SK-N-SH (cell line): Measurements from ENCODE around the gene AUH. TPM values are rescaled to one million over a fixed set of nuclear protein-coding genes. Genes with fewer than 3 reads are reported as not detected.

Source experiments
- CTCF ChIA-PET: fragments of 300-600, 350-600 bp; formaldehyde crosslinking; extraction: SDS; loops from one replicate; lab custom pipeline; 2021; lab: Yijun Ruan, JAX
- POLR2A ChIA-PET: fragments of 350-600 bp; sonication (Branson Sonifier 250); formaldehyde crosslinking; extraction: SDS; loops from one replicate; lab custom pipeline; 2020; ENCODE audit warnings: antibody characterized with exemption, inconsistent platforms; lab: Yijun Ruan, JAX
- DNase-seq: peaks from one replicate; pipeline ENCODE4 v3.0.0; 2012
- H2AFZ ChIP-seq: fragments of 200-600 bp; sonication (generic); 2 replicates; pipeline ENCODE4 v1.8.1; 2016; ENCODE audit warnings: antibody characterized with exemption, mild to moderate bottlenecking, low read depth
- H3F3A ChIP-seq: fragments of 200-600 bp; sonication (generic); replicated peaks from 2 replicates; pipeline ENCODE3; 2016; ENCODE audit warnings: antibody characterized with exemption, mild to moderate bottlenecking; ENCODE audit not compliant: insufficient read depth
- H3K27ac ChIP-seq, 2 experiments: fragments of 200-500 bp in 1 of 2; fragments of 200-600 bp in 1 of 2; sonication (Bioruptor generic) in 1 of 2; sonication (generic), shearing (Covaris generic) in 1 of 2; 2 replicates each; pipeline versions ENCODE4 v1.5.1 to v1.6.1; 2014 to 2016; ENCODE audit warnings: low read depth in 2 of 2, inconsistent platforms in 1 of 2, low read length in 1 of 2, mild to moderate bottlenecking in 1 of 2, mixed read lengths in 1 of 2
- H3K27me3 ChIP-seq: fragments of 200-600 bp; sonication (generic), shearing (Covaris generic); 2 replicates; pipeline ENCODE4 v1.6.1; 2016; ENCODE audit warnings: mixed run types; ENCODE audit not compliant: insufficient read depth
- H3K36me3 ChIP-seq, 2 experiments: fragments of 200-500 bp in 1 of 2; fragments of 200-600 bp in 1 of 2; sonication (Bioruptor generic) in 1 of 2; sonication (generic) in 1 of 2; replicated peaks in 1 of 2; 2 replicates each; pipeline versions ENCODE3 to v1.5.1; 2014 to 2016; ENCODE audit warnings: low read length in 1 of 2, mild to moderate bottlenecking in 1 of 2; ENCODE audit not compliant: insufficient read depth in 2 of 2, control insufficient read depth in 1 of 2
- H3K4me1 ChIP-seq, 2 experiments: fragments of 200-500 bp in 1 of 2; fragments of 200-600 bp in 1 of 2; sonication (Bioruptor generic) in 1 of 2; sonication (generic), shearing (Covaris generic) in 1 of 2; 2 replicates each; pipeline versions ENCODE4 v1.5.1 to v1.6.1; 2014 to 2016; ENCODE audit warnings: low read depth in 1 of 2, low read length in 1 of 2, mixed run types in 1 of 2; ENCODE audit not compliant: insufficient read depth in 2 of 2, control insufficient read depth in 1 of 2
- H3K4me2 ChIP-seq: fragments of 200-600 bp; sonication (generic), shearing (Covaris generic); 2 replicates; pipeline ENCODE4 v1.6.1; 2017; ENCODE audit warnings: mixed run types
- H3K4me3 ChIP-seq, 2 experiments: fragments of 200-500 bp in 1 of 2; fragments of 200-600 bp in 1 of 2; sonication (Bioruptor generic) in 1 of 2; sonication (generic), shearing (Covaris generic) in 1 of 2; 2 replicates each; pipeline versions ENCODE4 v1.5.1 to v1.8.1; 2014 to 2016; ENCODE audit warnings: low read depth in 2 of 2, inconsistent platforms in 1 of 2, low read length in 1 of 2, mild to moderate bottlenecking in 1 of 2, mixed read lengths in 1 of 2, moderate library complexity in 1 of 2
- H3K79me2 ChIP-seq: fragments of 200-600 bp; sonication (generic); 2 replicates; pipeline ENCODE4 v1.8.1; 2017; ENCODE audit warnings: mild to moderate bottlenecking; ENCODE audit not compliant: insufficient read depth
- H3K9ac ChIP-seq: fragments of 200-600 bp; sonication (generic); 2 replicates; pipeline ENCODE4 v1.6.1; 2017; ENCODE audit warnings: mixed run types
- H3K9me2 ChIP-seq: fragments of 200-600 bp; sonication (generic); 2 replicates; pipeline ENCODE4 v1.6.1; 2017; ENCODE audit warnings: mixed run types
- H3K9me3 ChIP-seq: fragments of 200-600 bp; sonication (generic); 2 replicates; pipeline ENCODE4 v1.6.1; 2017; ENCODE audit warnings: mixed run types, mild to moderate bottlenecking, moderate library complexity
- H4K20me1 ChIP-seq: fragments of 200-600 bp; sonication (generic); 2 replicates; pipeline ENCODE4 v1.6.1; 2017; ENCODE audit warnings: mild to moderate bottlenecking, mixed run types; ENCODE audit not compliant: insufficient read depth
- EZH2phosphoT487 ChIP-seq: fragments of 200-600 bp; sonication (generic); IDR thresholded peaks from 2 replicates; pipeline ENCODE4 v1.6.1; 2017; ENCODE audit warnings: low read depth, mixed run types, mild to moderate bottlenecking, antibody characterized with exemption, moderate library complexity, borderline replicate concordance
- FOSL2 ChIP-seq: IDR thresholded peaks from 2 replicates; pipeline ENCODE4 v1.4.0; 2012; ENCODE audit warnings: low read depth, mild to moderate bottlenecking, moderate library complexity, borderline replicate concordance
- FOXJ3 ChIP-seq: sonication (generic); formaldehyde crosslinking; IDR thresholded peaks from 2 replicates; pipeline ENCODE4 v1.5.1; 2020; ENCODE audit warnings: mild to moderate bottlenecking, missing genetic modification reagents
- GABPA ChIP-seq: IDR thresholded peaks from 2 replicates; pipeline ENCODE4 v1.4.0; 2012; ENCODE audit warnings: low read depth, mild to moderate bottlenecking
- GATA2 ChIP-seq: sonication (generic); formaldehyde crosslinking; IDR thresholded peaks from 2 replicates; pipeline ENCODE4 v1.5.0; 2020; ENCODE audit warnings: mild to moderate bottlenecking, missing genetic modification reagents
- JUND ChIP-seq: IDR thresholded peaks from 2 replicates; pipeline ENCODE4 v1.4.0; 2012
- MEF2A ChIP-seq: IDR thresholded peaks from 2 replicates; pipeline ENCODE4 v1.4.0; 2012; ENCODE audit warnings: low read depth, borderline replicate concordance
- MXI1 ChIP-seq: IDR thresholded peaks from 2 replicates; pipeline ENCODE4 v1.6.1; 2012; ENCODE audit warnings: mild to moderate bottlenecking, low read depth, low read length, improper control_type of control experiment
- NFIC ChIP-seq: IDR thresholded peaks from 2 replicates; pipeline ENCODE4 v1.4.0; 2012; ENCODE audit warnings: borderline replicate concordance
- NRF1 ChIP-seq: IDR thresholded peaks from 2 replicates; pipeline ENCODE4 v1.6.1; 2012; ENCODE audit warnings: low read depth, mild to moderate bottlenecking, low read length
- POLR2AphosphoS5 ChIP-seq: IDR thresholded peaks from 2 replicates; pipeline ENCODE4 v1.6.1; 2012; ENCODE audit warnings: low read depth, low read length
- RCOR1 ChIP-seq: fragments of 150-350 bp; IDR thresholded peaks from 2 replicates; pipeline ENCODE4 v1.6.1; 2017; ENCODE audit warnings: antibody characterized with exemption, low read length
- RFX5 ChIP-seq: IDR thresholded peaks from 2 replicates; pipeline ENCODE4 v1.6.1; 2012; ENCODE audit warnings: mild to moderate bottlenecking, improper control_type of control experiment, low read length
- SIN3A ChIP-seq: IDR thresholded peaks from 2 replicates; pipeline ENCODE4 v1.6.1; 2012; ENCODE audit warnings: low read depth, mild to moderate bottlenecking, low read length, moderate library complexity, borderline replicate concordance
- WGBS: methylation state at CpG from one replicate; pipeline ENCODE4 v1.1.6; 2017; ENCODE audit warnings: low lambda C conversion rate; 5-methylcytosine and 5-hydroxymethylcytosine counted together
- polyA plus RNA-seq, 3 experiments: library from polyadenylated mRNA; depleted of rRNA; stranded (reverse); fragments of >200 nt; gene quantifications; 2 replicates each; pipeline ENCODE4 v1.2.3, GENCODE V29; 2012
- TF ChIP-seq, protein P1 (sequence below): IDR thresholded peaks from 2 replicates; pipeline ENCODE4 v1.4.0; 2012; ENCODE audit warnings: low read depth, borderline replicate concordance
- TF ChIP-seq, protein P2 (sequence below): fragments of 200-600 bp; sonication (generic); IDR thresholded peaks from 2 replicates; pipeline ENCODE4 v1.6.1; 2017; ENCODE audit warnings: antibody characterized with exemption, mild to moderate bottlenecking, moderate library complexity
- TF ChIP-seq, protein P3 (sequence below): fragments of 150-350 bp; IDR thresholded peaks from 2 replicates; pipeline ENCODE4 v1.6.1; 2017; ENCODE audit warnings: antibody characterized with exemption, low read length, low read depth, borderline replicate concordance
- TF ChIP-seq, protein P4 (sequence below): IDR thresholded peaks from 2 replicates; pipeline ENCODE4 v1.6.1; 2012; ENCODE audit warnings: mild to moderate bottlenecking, low read depth, low read length, moderate library complexity

The AUH gene
- polyA plus RNA-seq, 1 of the 3 experiments (the other 2 are of a cell fraction): 7.6 TPM

DNA sequence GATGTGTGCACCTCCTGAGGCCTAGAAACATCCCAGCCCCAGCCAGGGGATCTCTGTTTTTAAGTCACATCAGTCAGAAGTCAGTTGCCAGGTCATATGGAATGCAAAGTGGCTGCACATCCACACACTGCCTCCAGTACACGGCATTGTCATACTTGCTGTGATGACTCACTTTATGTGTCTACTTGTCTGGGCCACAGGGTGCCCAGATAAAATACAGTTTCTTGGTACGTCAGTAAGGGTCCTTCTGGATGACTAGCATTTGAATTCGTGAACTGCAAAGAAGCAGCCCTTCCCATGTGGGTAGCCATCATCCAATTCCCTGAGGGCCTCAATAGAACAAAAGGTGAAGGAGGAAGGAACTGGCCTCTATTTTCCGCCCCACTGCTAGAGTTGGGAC lies 27.7 kb downstream of the AUH start (continued):
- TF ChIP-seq, protein P1, sequence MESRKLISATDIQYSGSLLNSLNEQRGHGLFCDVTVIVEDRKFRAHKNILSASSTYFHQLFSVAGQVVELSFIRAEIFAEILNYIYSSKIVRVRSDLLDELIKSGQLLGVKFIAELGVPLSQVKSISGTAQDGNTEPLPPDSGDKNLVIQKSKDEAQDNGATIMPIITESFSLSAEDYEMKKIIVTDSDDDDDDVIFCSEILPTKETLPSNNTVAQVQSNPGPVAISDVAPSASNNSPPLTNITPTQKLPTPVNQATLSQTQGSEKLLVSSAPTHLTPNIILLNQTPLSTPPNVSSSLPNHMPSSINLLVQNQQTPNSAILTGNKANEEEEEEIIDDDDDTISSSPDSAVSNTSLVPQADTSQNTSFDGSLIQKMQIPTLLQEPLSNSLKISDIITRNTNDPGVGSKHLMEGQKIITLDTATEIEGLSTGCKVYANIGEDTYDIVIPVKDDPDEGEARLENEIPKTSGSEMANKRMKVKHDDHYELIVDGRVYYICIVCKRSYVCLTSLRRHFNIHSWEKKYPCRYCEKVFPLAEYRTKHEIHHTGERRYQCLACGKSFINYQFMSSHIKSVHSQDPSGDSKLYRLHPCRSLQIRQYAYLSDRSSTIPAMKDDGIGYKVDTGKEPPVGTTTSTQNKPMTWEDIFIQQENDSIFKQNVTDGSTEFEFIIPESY: no peak
- no peak for TF ChIP-seq JUND

DNA sequence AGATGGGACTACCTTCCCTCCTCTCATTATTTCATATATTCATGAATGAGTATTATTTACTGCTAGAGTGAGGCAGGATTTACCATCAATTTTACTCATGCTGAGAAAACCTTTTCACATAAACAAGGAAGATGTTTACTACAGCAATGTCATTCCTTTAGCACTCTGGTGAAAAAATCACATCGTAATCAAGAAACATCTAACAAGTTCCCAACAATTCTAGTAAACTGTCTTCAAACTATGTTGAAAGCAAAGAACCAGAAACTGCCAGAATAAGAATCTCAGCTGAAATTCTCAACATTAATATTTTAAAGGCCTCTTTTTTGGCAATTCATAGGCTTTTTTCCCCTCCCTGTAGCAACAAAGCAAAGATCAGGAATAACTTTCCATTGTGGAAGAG lies 28.2 kb downstream of the AUH start:
- no peak overlapping the region for H3K9ac ChIP-seq
- POLR2A ChIA-PET: no interaction called here
- no peak overlapping the region for H3K4me2 ChIP-seq
- CTCF ChIA-PET: no interaction called here
- no peaks in the 10 kb centered on the region for H4K20me1 ChIP-seq
- H3K9me2 ChIP-seq: no peaks in the 10 kb centered on the region
- peaks cover 4 to 15% of the 10 kb centered on the region in 2 experiments for H3K36me3 ChIP-seq
- no peak overlapping the region for H3K27ac ChIP-seq
- H3K4me3 ChIP-seq: no peak overlapping the region
- no peak for DNase-seq
- H3K4me1 ChIP-seq: no peaks in the 10 kb centered on the region
- no peak overlapping the region for H2AFZ ChIP-seq
- no peaks in the 10 kb centered on the region for H3K9me3 ChIP-seq
- WGBS: 100% methylated on average over 1 of the region's 1 CpG
- TF ChIP-seq EZH2phosphoT487: no peak
- TF ChIP-seq GABPA: no peak
- TF ChIP-seq SIN3A: no peak
- TF ChIP-seq RCOR1: no peak
- TF ChIP-seq, protein P2, sequence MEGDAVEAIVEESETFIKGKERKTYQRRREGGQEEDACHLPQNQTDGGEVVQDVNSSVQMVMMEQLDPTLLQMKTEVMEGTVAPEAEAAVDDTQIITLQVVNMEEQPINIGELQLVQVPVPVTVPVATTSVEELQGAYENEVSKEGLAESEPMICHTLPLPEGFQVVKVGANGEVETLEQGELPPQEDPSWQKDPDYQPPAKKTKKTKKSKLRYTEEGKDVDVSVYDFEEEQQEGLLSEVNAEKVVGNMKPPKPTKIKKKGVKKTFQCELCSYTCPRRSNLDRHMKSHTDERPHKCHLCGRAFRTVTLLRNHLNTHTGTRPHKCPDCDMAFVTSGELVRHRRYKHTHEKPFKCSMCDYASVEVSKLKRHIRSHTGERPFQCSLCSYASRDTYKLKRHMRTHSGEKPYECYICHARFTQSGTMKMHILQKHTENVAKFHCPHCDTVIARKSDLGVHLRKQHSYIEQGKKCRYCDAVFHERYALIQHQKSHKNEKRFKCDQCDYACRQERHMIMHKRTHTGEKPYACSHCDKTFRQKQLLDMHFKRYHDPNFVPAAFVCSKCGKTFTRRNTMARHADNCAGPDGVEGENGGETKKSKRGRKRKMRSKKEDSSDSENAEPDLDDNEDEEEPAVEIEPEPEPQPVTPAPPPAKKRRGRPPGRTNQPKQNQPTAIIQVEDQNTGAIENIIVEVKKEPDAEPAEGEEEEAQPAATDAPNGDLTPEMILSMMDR: no peak
- TF ChIP-seq MXI1: no peak
- TF ChIP-seq, protein P3, sequence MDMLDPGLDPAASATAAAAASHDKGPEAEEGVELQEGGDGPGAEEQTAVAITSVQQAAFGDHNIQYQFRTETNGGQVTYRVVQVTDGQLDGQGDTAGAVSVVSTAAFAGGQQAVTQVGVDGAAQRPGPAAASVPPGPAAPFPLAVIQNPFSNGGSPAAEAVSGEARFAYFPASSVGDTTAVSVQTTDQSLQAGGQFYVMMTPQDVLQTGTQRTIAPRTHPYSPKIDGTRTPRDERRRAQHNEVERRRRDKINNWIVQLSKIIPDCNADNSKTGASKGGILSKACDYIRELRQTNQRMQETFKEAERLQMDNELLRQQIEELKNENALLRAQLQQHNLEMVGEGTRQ: no peak
- TF ChIP-seq, protein P4, sequence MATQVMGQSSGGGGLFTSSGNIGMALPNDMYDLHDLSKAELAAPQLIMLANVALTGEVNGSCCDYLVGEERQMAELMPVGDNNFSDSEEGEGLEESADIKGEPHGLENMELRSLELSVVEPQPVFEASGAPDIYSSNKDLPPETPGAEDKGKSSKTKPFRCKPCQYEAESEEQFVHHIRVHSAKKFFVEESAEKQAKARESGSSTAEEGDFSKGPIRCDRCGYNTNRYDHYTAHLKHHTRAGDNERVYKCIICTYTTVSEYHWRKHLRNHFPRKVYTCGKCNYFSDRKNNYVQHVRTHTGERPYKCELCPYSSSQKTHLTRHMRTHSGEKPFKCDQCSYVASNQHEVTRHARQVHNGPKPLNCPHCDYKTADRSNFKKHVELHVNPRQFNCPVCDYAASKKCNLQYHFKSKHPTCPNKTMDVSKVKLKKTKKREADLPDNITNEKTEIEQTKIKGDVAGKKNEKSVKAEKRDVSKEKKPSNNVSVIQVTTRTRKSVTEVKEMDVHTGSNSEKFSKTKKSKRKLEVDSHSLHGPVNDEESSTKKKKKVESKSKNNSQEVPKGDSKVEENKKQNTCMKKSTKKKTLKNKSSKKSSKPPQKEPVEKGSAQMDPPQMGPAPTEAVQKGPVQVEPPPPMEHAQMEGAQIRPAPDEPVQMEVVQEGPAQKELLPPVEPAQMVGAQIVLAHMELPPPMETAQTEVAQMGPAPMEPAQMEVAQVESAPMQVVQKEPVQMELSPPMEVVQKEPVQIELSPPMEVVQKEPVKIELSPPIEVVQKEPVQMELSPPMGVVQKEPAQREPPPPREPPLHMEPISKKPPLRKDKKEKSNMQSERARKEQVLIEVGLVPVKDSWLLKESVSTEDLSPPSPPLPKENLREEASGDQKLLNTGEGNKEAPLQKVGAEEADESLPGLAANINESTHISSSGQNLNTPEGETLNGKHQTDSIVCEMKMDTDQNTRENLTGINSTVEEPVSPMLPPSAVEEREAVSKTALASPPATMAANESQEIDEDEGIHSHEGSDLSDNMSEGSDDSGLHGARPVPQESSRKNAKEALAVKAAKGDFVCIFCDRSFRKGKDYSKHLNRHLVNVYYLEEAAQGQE: no peak
- TF ChIP-seq FOXJ3: no peak
- no peak for TF ChIP-seq RFX5
- TF ChIP-seq NFIC: no peak
- TF ChIP-seq NRF1: no peak
- no peak for TF ChIP-seq GATA2 (CRISPR knock-in tag)
- TF ChIP-seq FOSL2: no peak
- TF ChIP-seq MEF2A: no peak
- no peak for TF ChIP-seq POLR2AphosphoS5
- TF ChIP-seq, all 33 proteins: peak for 0
- Histone ChIP-seq H3K27me3 (no peaks in the 10 kb centered on the region), H3F3A (no peaks in the 10 kb centered on the region), H3K79me2 (no peaks in the 10 kb centered on the region)
